ENCODE data around the gene ACAD9.
"Not testable (repeated sequence)": the region's sequence is repeated elsewhere in the genome, so short reads cannot be mapped to it uniquely, and the experiment has no call there.

ACAD9 gene

GRCh38 chr3:128879125-128879969 lies at the start of gene ACAD9:
Gene ACAD9 (plus strand): TSS chr3:128879620. CDS start chr3:128879692, 72 bp downstream.
- peak; percentile 96 to 97 for DNase-seq (ENCODE audit: low read depth in 1 of 2, low spot score in 1 of 2)

GRCh38 chr3:128829925-128830625 lies 49.3 kb upstream of the ACAD9 start:
- DNase-seq (ENCODE audit: low read depth in 1 of 2, low spot score in 1 of 2), result not testable (repeated sequence)

- not testable (repeated sequence) for DNase-seq (ENCODE audit: low read depth in 1 of 2, low spot score in 1 of 2)
Measured at GRCh38 chr3:128830762-128831161, 48.7 kb upstream of the ACAD9 start.

GRCh38 chr3:128832979-128833378 lies 46.4 kb upstream of the ACAD9 start:
- DNase-seq (ENCODE audit: low read depth in 1 of 2, low spot score in 1 of 2), result not testable (repeated sequence)

GRCh38 chr3:128835096-128835495 lies 44.3 kb upstream of the ACAD9 start:
- no peak for DNase-seq (ENCODE audit: low read depth in 1 of 2, low spot score in 1 of 2)

GRCh38 chr3:128841926-128842920 lies 37.2 kb upstream of the ACAD9 start:
- DNase-seq (ENCODE audit: low read depth in 1 of 2, low spot score in 1 of 2), result no peak

GRCh38 chr3:128844502-128844901 lies 34.9 kb upstream of the ACAD9 start:
- no peak for DNase-seq (ENCODE audit: low read depth in 1 of 2, low spot score in 1 of 2)

- no peak for DNase-seq (ENCODE audit: low read depth in 1 of 2, low spot score in 1 of 2)
Measured at GRCh38 chr3:128845119-128845777, 34.2 kb upstream of the ACAD9 start.

GRCh38 chr3:128845778-128846485 lies 33.5 kb upstream of the ACAD9 start:
- DNase-seq (ENCODE audit: low read depth in 1 of 2, low spot score in 1 of 2), result peak; percentile 66 to 67

- DNase-seq (ENCODE audit: low read depth in 1 of 2, low spot score in 1 of 2), result no peak
Measured at GRCh38 chr3:128846486-128846891, 32.9 kb upstream of the ACAD9 start.

GRCh38 chr3:128847666-128848370 lies 31.6 kb upstream of the ACAD9 start:
- no peak for DNase-seq (ENCODE audit: low read depth in 1 of 2, low spot score in 1 of 2)

GRCh38 chr3:128848936-128849335 lies 30.5 kb upstream of the ACAD9 start:
- DNase-seq (ENCODE audit: low read depth in 1 of 2, low spot score in 1 of 2), result no peak

- DNase-seq (ENCODE audit: low read depth in 1 of 2, low spot score in 1 of 2), result no peak
Measured at GRCh38 chr3:128849911-128850455, 29.4 kb upstream of the ACAD9 start.

- no peak for DNase-seq (ENCODE audit: low read depth in 1 of 2, low spot score in 1 of 2)
Measured at GRCh38 chr3:128850544-128850943, 28.9 kb upstream of the ACAD9 start.

- no peak for DNase-seq (ENCODE audit: low read depth in 1 of 2, low spot score in 1 of 2)
Measured at GRCh38 chr3:128851601-128852000, 27.8 kb upstream of the ACAD9 start.

GRCh38 chr3:128853826-128854225 lies 25.6 kb upstream of the ACAD9 start:
- no peak for DNase-seq (ENCODE audit: low read depth in 1 of 2, low spot score in 1 of 2)

GRCh38 chr3:128854475-128854874 lies 24.9 kb upstream of the ACAD9 start:
- DNase-seq (ENCODE audit: low read depth in 1 of 2, low spot score in 1 of 2), result no peak

GRCh38 chr3:128855569-128855968 lies 23.9 kb upstream of the ACAD9 start:
- no peak for DNase-seq (ENCODE audit: low read depth in 1 of 2, low spot score in 1 of 2)

- no peak for DNase-seq (ENCODE audit: low read depth in 1 of 2, low spot score in 1 of 2)
Measured at GRCh38 chr3:128858167-128858566, 21.3 kb upstream of the ACAD9 start.

All from activated CD4-positive, alpha-beta T cell treated with anti-CD3 and anti-CD28 coated beads, Interleukin-2, amount 50 U/mL, for 24 hours (primary cell).